NCI-H2171 treated with DMSO at 0.1 percent for 48 hours (cell line): ENCODE results near the gene KCNJ10.

Experiments used
- DNase-seq: peaks from one replicate; lab custom pipeline; 2025; lab: John Stamatoyannopoulos, UW

KCNJ10 gene

GRCh38 chr1:159991513-159991912 is 78.4 kb downstream of the KCNJ10 start:
- DNase-seq = no peak

- no peak for DNase-seq
These were observed 80.0 kb downstream of the KCNJ10 start for GRCh38 chr1:159990005-159990404.

DNA sequence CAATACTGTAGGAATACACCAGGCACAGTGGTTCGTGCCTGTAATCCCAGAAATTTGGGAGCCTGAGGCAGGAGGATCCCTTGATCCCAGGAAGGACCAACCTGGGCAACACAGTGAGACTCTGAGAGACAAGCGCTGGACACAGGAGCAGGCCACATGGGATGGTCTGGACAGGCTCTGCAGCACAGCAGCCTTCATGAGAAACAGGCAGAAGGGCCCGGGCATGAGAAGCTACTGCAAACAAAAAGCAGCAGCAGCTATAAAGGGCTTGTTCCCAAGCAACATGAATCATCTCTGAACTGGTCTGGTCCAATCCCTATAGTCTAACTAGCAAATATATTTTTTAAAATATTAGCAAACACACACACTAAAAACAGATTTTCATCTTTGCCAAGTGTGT is 80.4 kb downstream of the KCNJ10 start:
- no peak for DNase-seq

GRCh38 chr1:159988006-159988405 is 82.0 kb downstream of the KCNJ10 start:
- no peak for DNase-seq

DNA sequence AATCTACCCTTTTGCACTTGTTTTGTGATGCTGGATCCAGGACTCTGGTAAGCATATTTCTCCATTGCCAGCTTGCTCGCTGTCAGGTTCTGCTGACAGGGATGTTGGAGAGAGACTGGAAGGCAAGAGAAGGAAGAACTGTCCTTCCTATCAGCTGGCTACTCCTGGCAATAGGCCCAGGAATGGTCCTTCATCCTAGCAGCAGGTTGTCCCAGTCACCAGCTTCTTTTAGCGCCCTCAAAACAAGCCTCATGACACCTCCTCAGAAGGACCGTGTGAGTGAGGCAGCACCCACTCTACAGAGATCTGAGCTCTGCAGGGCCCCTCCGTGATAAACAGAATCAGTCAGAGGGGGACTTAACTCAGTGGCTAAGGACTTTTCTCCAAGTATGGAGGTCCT is 82.8 kb downstream of the KCNJ10 start:
- no peak for DNase-seq

GRCh38 chr1:159986531-159986930 is 83.4 kb downstream of the KCNJ10 start:
- no peak for DNase-seq

- no peak for DNase-seq
These were observed 83.9 kb downstream of the KCNJ10 start for GRCh38 chr1:159986093-159986492.

GRCh38 chr1:159985473-159985872 is 84.5 kb downstream of the KCNJ10 start:
- no peak for DNase-seq

GRCh38 chr1:159983681-159984080 is 86.3 kb downstream of the KCNJ10 start:
- DNase-seq = no peak

DNA sequence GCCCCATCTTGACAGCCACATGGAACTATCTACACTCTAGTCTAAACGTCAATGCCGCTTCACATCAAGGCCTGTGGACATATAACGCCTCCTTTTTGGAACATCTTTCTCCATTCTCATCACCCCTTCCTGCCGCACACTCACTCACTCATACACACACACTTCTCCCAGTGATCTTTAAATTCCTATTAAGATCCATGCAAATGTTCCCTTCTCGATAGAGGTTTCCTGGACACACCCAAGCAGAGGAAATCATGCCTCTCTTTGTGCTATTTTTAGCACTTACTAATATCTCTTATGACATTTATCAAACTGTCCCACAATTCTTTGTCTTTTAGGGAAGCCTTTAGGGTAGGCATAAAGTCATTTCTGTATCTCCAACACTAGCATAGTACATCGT is 87.7 kb downstream of the KCNJ10 start:
- no peak for DNase-seq

DNA sequence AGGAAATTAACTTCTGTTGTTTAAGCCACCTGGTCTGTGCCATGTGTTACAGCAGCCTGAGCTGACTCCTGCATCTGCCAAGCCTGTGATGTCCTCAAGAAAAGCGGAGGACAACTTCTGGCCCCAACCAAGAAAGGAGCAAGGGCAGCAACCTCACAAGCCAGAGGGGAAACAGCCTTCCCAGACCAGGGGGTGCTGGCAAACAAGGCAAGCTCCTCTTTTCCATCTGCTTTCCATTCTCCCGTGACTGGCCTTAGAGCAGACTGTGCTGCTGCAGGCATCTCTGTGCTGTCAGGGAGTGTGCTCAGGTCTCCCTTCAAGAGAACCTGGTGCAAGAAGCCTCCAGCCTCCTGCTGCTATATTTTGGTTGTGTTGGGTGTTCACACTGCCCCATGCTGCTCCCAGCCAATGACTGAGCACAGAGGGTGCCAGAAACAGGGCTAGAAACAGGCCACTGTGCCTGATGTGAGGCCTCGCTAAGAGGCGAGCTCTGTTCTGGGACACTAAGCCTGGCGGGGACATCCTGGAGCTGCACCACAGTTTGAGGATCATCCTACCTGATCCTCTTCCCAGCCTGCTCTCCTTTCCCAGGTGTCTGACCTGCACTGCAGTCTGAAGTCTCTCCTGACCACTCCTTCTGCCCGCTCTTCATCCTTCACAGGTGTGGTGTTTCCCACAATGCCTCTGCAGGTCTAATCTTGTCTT is 88.5 kb downstream of the KCNJ10 start:
- no peak for DNase-seq

- no peak for DNase-seq
These were observed 89.2 kb downstream of the KCNJ10 start for GRCh38 chr1:159980786-159981185.

- no peak for DNase-seq
These were observed 89.9 kb downstream of the KCNJ10 start for GRCh38 chr1:159980076-159980475.

DNA sequence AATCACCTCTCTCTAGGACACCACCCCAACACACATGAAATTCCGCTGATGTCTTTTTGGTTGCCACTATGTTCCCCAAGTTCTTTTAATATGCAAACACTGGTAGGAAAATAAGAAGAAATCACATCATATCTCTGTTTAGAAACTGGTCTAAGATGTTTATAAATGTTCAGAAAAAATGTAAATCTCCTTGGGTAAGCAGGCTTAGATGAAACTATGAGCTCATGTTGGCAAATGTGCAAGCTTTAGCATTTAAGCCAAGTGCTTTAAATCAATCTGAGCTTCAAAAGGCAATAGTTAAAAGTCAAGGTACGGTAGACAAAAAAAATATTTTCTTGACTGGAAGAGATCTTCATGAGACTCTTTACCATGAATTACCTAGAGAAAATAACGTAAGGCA is 90.7 kb downstream of the KCNJ10 start:
- DNase-seq = no peak

GRCh38 chr1:159978107-159978398 is 91.9 kb downstream of the KCNJ10 start:
- DNase-seq = no peak

DNA sequence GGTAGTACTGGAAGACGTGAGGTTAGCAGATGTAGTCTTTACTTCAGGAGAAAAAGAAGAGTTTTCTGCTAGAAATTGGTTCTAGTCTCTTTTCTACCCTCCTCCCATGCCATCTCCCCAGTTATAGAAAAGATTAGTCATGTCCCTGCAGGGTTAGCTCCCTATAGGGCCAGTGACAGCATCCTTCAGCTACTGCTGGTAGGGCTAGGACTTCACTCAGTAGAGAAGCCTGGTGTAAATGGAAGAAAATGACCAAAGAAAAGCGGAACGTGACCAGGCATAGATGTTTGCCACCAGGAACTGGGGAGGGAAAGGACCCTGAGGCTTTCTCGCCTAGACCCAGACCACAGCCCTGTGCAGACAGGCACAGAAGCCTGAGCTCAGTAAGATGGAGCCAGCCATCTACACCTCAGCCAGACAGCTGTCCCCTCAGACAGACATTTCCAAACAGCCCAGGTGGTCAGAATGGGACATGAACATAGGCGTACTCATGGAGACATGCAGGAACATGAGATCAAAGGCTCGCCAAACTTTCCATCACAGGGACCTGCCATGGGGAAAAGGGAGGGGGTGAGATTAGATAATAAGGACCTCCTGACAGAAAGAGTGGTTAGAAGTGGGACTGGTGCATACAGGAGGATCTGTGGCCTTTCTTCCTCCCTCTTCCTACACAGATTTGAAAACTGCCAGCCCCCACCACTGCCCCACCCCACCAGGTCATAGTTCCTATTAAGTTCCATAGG is 92.4 kb downstream of the KCNJ10 start:
- no peak for DNase-seq

GRCh38 chr1:159974350-159974965 is 95.5 kb downstream of the KCNJ10 start:
- DNase-seq = no peak

DNA sequence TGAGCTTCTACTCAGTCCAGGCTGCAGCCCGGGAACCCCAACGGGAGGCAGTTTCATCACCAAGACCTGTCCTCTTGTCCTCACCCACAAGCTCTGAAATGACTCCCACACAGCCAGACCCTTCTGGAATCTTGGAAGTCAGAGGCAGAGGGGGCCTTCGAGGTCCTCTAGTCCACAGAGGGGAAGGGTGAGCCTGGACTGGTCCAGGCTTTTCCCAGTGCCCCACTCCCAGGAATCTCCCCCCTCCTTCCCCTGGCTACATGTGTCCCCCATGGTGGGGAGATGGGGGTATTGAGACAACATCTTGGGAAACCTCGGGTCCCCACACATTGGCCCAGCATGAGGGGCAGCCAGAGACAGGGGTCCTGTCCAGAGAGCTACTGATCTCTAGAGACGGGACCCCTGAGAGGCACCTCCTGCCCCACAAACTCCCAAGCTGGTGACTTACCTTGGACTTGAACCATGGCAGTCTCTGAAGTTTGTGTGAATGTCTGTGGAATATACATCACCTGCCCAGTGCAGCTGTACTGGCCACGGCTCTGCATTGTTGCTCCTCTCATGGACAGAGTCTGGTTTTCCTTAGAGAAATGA is 96.5 kb downstream of the KCNJ10 start:
- no peak for DNase-seq

GRCh38 chr1:159972443-159973205 is 97.3 kb downstream of the KCNJ10 start:
- DNase-seq = no peak

DNA sequence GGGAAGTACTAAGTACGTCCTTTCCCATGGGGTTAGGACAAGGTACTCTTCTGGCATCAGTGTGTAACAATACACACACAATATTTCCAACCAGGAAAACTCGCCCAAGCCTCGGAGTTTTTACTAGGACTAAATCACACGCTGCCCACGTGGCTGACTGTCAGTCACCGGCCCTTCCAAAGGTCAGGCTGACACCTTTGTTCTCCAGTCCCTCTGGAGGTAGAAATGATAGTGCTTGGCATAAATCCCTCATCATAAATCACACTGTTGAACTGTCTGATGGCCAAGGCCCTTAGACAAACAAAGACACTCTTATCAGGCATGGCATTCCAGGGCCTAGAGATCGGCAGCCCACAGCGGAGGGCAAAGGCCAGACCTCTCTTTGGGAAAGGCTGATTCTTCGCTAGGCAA is 99.0 kb downstream of the KCNJ10 start:
- no peak for DNase-seq

- no peak for DNase-seq
These were observed 101.1 kb downstream of the KCNJ10 start for GRCh38 chr1:159968901-159969300.

- DNase-seq = no peak
These were observed 104.7 kb downstream of the KCNJ10 start for GRCh38 chr1:159965263-159965662.
